ENCODE measurements around the gene COL11A1.

COL11A1 gene

DNA sequence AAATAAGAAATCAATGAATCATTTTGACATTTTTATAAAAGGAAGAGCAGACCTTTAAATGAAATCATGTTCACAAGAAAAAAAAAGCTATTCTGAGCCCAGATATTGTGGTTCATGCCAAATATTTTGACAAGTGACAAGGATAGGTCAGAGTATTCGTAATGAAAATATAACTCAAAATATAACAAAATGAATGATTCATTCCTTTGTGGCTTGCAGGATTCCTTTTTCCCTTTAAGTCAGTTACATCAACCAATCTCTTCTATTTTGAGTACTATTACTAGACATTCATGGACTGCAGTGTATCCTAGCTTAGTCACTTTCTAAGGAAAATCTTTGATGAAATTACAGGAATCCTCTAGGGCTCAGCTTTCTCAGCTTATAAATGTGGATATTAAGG lies 188.7 kb downstream of the COL11A1 start:
- DNase-seq, result no peak

DNA sequence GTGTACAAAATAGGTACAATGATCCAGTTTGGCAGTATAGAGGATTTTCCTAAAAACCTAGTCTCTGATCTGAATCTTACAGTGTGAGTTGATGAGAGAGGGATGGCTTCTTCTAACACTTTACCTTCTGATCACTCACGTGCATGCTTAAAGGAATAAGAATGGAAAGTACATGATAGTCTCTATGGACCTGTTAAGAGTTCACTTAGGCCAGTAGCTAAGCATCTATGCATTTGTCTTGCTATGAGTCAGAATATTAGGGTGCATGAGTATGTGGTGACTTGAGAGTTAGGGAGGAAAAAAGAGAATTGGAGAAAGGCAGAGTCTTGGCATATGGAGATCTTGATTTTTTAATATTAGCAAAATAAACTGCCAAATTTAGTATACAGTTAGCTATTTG lies 206.3 kb downstream of the COL11A1 start:
- DNase-seq, result no peak

DNA sequence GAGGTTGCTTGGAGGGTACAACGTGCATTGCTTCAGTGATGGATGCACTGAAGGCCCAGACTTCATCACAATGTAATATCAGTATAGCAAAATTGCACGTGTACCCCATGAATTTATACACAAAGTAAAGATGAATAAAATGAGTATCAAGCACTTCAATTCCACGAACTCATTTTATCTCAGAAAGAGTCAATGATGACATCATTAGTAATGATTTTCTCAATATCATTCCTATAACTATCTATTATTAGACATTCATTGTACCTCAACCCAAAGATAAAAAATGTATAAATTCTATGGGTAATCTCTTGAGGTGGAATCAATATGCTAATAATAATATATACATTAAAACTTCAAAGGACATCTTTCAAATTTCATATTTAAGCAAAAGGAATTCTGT lies 208.4 kb downstream of the COL11A1 start:
- DNase-seq, result no peak

DNA sequence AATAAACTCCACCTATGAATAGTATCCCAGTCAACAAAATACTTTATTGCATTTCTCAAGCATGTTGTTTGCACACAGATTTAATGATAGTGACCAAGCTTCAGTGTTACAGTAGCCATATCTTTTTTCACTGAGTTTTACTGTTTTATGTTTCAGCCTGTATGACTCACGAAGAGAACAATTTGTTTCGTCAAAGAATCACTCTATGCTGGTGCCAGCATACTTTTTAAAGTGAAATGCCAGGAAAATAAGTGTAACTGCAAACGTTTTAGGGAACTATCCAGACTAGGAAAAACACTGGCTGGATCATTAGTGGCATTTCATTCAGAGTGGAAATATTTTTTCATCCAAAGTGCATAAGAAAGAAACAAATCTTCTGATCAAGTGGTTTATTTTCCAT lies 210.8 kb downstream of the COL11A1 start:
- DNase-seq, result no peak

DNA sequence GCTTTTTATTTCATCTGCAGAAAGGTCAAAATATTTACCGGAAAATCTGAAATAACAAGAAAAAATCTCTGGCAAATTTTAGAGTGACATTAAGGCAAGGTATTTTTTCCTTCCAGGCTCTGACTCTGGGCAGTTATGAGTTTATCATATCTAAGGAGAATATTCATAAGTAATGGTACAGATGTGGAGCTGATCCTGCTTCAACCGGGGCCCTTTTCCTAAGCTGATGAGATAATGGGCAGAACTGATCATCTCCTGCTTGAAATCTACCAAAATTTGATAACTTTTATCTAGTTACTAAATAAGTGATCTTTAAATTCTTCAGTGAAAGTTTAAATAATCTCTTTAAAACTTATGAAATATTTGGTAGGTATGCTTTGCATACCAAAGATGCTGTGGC lies 211.6 kb downstream of the COL11A1 start:
- DNase-seq, result no peak

DNA sequence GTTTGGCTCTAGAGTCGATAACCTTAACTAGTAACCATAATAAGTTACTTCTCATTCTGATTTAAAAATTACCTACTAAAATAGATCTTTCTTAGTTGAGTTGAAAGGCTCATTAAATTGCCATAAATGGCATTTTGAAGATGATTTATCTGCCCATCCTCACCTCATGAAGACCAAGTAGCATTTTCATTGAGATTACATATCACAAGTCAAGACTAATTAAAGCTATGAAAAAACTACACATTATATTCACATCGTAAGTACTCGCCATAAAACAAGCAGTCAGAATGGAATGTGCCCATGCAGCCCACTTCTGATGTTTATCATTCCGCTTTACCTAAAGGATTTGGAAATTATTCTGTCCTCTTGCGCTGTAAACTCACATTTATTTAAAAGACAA lies 212.0 kb downstream of the COL11A1 start:
- no peak for DNase-seq

DNA sequence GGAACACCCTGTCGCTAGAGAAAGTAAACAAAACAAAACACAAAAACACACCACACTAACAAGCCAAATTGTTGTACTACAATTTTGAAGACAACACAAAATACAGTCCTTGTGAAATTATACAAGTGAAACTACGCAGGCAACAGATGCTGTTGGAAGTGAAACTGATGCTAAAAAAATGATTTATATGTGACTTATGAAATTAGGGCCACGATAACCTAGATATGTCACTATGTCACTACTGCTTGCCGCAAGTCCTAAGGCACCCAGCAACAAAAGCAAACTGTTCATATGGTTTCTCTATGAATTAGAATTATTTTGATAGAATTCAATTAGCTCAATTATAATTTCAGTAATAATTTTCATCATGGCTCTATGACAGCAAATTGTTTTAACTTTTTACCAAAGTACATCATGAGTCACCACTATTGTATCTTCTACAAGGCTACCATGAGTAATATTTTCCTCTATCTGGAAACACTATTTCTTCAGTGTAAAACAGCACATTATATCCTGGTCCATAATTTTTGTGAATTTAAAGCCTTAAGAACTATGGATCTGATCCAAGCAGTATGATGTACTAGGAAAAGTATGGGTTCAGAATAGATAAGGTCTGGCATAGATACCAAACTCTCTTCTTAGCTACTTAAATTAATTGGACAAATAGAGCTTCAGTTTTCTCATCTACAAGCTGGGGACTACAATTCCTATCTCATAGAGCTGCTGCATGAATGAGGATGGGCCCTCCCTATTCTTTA lies 216.3 kb downstream of the COL11A1 start:
- no peak for DNase-seq

DNA sequence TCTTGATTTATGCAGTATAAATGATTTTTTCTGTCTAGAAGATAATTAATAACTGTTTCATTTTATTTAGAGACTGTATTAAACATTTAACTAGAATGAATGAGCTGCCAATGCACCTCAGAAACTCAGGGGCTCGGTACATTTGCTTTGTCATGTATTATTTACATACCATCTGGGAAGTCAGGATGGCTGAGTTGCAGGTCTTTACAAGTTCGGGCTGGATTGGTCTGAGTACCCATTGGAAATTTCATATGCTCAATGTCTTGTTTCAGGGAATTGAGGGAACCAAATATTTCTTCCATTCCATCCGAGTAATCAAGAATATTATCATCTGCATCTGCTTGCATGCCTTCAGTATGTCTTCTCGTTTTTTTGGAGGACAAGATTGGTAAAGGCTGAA lies 221.7 kb downstream of the COL11A1 start:
- DNase-seq, result no peak

DNA sequence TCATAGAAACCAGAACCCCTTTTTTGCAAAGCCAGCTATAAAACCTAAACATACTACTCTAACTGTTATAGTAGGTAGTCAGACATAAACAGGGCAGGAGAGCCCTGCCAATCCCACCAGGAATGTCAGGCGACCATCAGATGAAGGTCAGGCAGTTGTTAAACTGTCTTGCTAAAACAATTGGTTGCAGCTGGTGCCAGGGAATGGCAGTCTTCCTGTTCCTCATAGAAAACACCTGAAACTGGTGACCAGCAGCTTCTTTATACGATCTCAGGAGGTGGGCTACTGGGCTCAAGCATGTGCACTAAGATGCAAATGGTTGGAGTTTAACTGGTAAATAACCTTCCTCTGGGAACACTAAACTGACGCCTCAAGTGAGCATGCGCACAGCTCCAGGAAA lies 224.1 kb downstream of the COL11A1 start:
- no peak for DNase-seq

DNA sequence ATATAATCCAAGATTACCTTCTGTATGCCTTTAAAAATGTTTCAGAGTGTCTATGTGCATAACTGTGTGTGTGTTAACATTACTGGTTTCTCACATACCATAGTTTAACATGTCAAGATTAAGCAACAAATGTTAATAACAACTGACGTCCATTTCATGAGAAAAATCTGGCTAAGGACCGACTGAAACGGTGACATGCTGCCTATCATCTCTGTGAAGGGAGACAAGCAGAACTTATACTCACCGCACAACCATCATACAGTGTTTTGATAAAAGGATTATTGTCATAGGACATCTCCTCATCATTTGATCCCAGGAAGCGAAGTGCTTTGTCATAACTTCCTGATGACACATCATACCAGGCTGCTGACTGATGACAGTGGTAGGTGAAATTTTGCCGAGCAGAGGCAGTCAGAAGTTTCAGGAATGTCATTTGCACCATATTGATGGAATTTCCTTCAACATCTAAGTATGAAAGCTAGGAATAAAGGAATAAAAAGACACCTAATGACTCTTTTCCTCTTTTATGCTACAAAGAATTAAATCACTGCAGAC lies 228.8 kb downstream of the COL11A1 start:
- no peak for DNase-seq

DNA sequence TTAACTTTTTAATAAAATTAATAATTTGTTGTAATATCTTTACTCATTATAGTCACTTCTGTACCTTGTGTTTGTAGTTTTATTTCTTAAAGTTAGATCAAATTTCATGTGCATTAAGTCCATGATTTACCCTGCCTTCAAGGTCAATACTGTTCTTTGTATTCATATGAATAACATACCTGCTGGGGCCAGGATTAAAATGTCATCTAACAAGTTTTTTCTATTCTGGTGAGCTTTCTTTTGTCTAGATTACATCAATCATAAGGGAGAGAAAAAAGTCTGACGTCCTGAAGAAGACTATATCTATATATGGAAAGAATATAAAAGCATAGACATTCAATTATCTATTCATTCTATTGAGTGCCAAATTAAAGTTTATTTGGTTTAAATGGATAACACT lies 232.6 kb downstream of the COL11A1 start:
- DNase-seq, result no peak

DNA sequence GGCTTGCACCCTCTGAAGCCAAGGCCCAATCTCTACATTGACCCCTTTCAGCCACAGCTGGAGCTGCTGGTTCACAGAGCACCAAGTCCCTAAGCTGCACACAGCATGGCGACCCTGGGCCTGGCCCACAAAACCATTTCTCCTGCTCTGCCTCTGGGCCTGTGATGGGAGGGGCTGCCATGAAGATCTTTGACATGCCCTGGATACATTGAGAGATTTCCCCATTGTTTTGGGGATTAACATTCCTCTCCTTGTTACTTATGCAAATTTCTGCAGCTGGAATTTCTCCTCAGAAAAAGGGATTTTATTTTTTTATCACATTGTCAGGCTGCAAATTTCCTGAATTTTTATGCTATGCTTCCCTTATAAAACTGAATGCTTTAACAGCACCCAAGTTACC lies 235.8 kb downstream of the COL11A1 start:
- no peak for DNase-seq

DNA sequence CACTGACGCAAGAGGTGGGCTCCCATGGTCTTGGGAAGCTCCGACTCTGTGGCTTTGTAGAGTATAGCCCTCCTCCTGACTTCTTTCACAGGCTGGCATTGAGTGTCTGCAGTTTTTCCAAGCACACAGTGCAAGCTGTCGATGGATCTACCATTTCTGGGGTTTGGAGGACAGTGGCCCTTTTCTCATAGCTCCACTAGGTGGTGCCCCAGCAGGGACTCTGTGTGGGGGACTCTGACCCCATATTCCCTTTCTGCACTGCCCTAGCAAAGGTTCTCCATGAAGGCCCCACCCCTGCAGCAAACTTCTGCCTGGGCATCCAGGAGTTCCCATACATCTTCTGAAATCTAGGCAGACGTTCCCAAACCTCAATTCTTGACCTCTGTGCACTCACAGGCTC lies 236.2 kb downstream of the COL11A1 start:
- no peak for DNase-seq

DNA sequence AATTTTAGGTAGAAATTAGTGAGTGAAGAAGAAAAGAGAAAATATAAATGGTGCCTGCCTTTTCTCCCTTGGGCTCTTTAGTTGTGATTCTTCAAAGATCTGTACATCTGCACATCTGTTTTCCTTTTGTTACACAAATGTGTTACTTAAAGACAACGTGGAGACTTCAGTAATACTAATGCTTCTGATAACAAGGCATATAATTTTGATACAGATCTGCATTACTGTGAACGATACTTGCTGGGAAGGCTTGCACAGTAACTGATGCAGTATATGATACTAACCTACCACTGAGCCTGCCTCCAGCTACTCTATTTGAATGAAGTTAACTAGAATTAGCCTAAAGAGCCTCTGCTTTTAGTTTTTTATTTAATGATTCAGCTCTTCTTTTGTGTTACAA lies 244.6 kb downstream of the COL11A1 start:
- DNase-seq, result no peak

DNA sequence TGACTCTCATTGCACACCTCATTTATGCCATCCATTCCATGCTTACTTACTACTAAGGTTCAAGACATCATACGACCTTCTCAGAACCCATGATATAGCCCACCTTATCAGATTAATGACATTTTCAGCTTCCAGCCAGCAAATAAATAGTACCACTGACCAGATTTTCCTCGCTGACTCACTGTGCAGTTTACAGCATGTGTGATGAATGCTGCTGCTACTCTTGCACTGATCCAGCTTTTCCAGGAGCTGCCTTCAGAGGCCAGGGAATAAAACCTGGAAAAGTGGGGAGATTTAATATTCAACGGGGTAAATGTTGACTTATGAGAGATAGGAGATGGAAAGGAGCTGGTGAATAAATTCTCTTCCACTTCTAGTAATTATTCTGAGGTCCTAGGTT lies 247.1 kb downstream of the COL11A1 start:
- DNase-seq, result no peak

DNA sequence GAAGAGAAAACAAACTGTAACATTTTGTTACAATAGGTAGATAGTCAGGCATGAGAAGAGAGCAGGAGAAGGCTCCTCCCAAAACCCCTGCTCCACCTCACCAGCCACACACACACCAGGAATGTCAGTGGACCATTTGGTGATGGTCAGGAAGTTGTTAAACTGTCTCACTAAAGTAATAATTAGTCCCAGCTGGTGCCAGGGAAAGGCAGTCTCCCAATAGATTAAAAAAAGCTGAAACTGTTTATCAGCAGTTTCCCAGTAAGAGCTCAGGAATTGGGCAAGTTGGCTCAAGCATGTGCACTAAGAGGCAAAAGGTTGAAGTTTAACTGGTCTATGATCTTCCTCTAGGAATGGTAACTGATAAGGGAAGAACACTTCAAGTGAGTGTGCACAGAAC lies 249.6 kb downstream of the COL11A1 start:
- DNase-seq, result no peak

DNA sequence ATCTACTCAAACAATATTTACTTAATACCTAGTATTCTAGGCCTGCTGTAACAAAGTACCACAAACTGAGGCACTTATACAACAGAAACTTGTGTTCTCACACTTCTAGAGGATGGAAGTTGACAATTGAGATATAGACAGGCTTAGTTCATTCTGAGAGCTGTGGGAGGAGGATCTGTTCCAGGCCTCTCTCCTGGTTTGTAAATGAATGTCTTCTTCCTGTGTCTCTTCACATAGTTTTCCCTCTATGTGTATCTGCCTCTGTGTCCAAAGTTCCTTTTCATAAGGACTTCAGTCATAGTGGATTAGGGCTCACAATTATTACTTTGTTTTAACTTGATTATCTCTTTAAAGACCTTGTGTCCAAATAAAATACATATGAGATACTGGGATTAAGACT lies 251.1 kb downstream of the COL11A1 start:
- DNase-seq, result no peak

DNA sequence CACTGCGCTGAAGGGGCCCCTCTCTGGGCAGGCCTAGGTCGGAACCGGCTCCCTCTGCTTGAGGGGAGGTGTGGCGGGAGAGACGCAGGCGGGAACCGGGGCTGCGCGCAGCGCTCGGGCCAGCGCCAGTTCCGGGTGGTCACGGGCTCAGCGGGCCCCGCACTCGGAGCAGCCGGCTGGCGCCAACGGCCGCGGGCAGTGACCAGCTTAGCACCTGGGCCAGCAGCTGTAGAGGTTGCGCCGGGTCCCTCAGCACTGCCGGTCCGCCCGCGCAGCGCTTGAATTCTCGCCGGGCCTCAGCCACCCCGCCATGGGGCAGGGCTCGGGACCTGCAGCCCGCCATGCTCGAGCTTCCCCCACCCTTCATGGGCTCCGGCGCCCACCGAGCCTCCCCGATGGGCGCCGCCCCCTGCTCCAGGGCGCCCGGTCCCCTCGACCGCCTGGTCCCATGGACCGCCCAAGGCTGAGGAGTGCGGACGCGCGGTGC lies 254.6 kb downstream of the COL11A1 start:
- no peak for DNase-seq

DNA sequence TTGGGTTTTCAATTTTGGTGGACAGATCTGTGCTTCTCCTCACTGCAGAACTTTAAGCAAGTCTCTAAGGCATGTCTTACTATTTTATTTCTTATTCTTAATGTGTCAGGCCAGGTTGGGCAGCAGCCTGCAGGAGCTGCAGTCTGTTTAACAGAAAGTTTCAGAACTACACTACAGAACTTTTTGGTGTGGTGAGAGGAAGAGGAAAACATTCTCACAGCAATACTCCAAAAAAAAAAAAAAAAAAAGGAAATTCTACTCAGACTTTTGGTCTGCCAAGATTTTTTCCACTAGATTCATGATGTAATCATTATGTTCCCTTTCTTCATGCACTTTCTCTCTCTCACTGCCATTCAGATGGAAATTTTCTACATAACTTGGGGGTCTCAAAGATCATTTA lies 255.2 kb downstream of the COL11A1 start:
- no peak for DNase-seq

DNA sequence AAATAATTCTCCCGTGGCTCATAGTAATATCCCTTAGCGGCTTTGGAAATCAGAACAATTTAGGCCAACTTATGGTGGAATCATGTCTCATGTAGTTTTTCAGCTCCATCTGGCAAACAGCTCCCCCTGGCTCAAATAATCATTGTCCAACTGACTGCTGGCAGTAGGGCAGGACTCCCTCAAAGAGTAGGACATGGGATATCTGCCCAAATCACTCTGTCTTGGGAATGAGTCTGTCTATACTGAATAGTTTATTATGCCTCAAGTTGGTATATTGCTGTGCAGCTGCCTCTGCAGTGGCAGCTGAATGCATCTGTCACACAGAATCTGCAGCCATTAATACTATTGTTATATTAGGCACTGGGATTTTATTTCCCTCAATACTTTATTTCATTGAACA lies 255.7 kb downstream of the COL11A1 start:
- DNase-seq, result peak in 1 of 58 donors; percentile 1

DNA sequence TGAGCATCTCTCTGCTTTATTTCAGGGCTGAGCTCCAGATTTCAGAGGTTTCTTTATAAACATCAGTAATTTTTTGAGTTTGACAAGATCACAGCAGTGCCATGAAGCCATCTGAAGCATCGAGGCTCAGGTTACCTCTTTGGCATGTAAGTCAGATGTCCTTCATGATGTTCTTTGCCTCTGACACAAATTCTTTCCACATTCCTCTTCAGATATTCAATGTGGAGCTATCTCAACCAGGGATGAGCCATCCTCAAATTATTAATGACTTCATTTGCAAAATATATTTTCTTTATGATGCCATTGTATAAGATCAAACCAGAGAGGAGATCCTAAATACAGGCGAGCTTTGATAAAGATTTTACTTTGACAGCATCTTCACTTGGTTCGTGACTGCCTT lies 256.7 kb downstream of the COL11A1 start:
- DNase-seq, result no peak

DNA sequence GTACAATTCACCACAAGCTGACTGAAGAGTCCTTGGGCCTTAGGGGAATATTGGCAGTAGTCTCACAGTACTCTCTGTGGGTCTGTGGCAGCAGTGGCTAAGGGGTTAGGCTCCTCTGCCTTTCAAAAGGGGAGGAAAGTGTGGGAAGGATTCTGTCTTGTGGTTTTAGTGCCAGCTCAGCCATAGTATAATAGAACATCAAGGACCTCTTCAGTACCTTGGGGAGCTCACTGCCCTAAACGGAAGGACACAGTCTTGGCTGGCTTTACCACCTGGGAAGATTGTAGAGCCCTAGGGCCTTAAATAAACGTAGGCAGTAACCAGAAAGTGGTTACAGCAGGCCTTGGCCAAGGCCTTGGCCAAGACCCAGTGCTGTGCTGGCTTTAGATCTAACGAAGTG lies 265.7 kb downstream of the COL11A1 start:
- no peak for DNase-seq

DNA sequence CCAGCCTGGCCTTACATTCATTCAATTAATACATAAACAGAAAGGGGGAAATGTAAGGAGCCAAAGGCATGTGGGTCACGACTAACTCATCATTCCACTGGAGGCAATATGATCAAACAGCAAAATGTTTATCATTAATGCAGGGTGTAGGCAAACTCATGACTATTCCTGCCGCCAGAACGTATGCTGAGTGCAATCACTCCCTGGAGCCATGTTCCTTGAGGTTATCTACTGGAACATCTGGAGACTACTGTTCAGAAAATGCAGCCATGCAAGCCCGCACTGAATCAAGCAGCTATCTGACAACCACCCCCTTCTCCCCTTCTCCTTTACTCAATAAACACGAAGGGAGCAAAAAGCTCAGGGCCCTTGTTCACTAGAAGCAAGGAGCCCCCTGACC lies 267.6 kb downstream of the COL11A1 start:
- DNase-seq, result no peak

DNA sequence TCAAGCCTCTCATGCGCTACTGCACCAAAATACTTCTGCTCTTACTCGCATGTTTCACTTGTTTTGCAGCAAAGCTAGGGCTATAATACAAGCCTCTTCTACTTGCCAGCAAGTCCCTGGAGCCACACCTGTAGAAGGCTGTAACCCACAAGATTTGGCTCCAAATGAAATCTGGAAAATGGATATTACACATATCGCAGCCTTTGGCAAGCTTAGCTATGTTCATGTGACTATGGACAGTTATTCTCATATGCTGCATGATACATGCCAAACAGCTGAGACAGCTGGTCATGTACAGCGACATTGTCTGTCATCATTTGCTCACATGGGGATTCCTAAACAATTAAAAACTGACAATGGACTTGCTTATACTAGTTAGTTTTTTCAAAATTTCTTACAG lies 270.3 kb downstream of the COL11A1 start:
- DNase-seq, result no peak

Data from anterior cingulate cortex (tissue), 58 donors.